NCI-H1105 (cell line): ENCODE data around the gene CBX5.
A peak's percentile ranks its signal among the peaks of the same experiment; 100 is the strongest.
"Not testable (repeated sequence)": the region's sequence is repeated elsewhere in the genome, so short reads cannot be mapped to it uniquely, and the experiment has no call there.

ENCODE experiments used
- DNase-seq: peaks from one replicate; lab custom pipeline; 2025; lab: John Stamatoyannopoulos, UW

The CBX5 gene

GRCh38 chr12:54197431-54197909, 82.5 kb downstream of the CBX5 start:
- no peak for DNase-seq

- DNase-seq: no peak
These were observed 82.9 kb downstream of the CBX5 start for GRCh38 chr12:54197010-54197409.

GRCh38 chr12:54196396-54196795, 83.5 kb downstream of the CBX5 start:
- DNase-seq: no peak

GRCh38 chr12:54195737-54196347, 84.1 kb downstream of the CBX5 start:
- no peak for DNase-seq

- DNase-seq: no peak
These were observed 84.7 kb downstream of the CBX5 start for GRCh38 chr12:54195080-54195736.

- DNase-seq: not testable (repeated sequence)
These were observed 85.3 kb downstream of the CBX5 start for GRCh38 chr12:54194611-54195010.

GRCh38 chr12:54193434-54193833, 86.5 kb downstream of the CBX5 start:
- no peak for DNase-seq

GRCh38 chr12:54191550-54192022, 88.3 kb downstream of the CBX5 start:
- peak; percentile 46 for DNase-seq

GRCh38 chr12:54191126-54191525, 88.8 kb downstream of the CBX5 start:
- no peak for DNase-seq

- DNase-seq: no peak
These were observed 90.8 kb downstream of the CBX5 start for GRCh38 chr12:54189198-54189539.

- DNase-seq: no peak
These were observed 92.8 kb downstream of the CBX5 start for GRCh38 chr12:54187075-54187474.

- DNase-seq: no peak
These were observed 94.0 kb downstream of the CBX5 start for GRCh38 chr12:54185919-54186318.

GRCh38 chr12:54185297-54185696, 94.6 kb downstream of the CBX5 start:
- DNase-seq: not testable (repeated sequence)

- DNase-seq: no peak
These were observed 95.7 kb downstream of the CBX5 start for GRCh38 chr12:54184024-54184805.

GRCh38 chr12:54182981-54183380, 96.9 kb downstream of the CBX5 start:
- no peak for DNase-seq

GRCh38 chr12:54182086-54182485, 97.8 kb downstream of the CBX5 start:
- no peak for DNase-seq
